ENCODE results near the gene EOGT.

Gene EOGT

DNA sequence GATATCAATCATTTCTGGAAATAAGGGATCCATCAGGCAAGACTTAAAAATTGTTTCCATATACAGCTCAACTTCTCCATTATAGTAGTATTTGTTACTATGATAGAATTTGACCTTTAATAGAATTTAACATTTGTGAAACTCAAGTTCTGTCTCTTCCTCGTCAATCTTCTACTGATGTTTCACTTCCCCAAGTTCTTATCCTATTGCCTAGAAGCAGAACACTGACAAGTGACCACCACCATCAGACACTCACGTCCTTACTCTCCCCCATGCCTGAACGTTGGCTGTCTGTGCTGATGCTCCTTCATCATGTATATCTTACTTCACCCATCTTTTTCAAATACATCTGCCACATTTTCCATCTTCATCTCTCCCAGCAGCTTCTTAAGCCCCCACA lies 54.6 kb downstream of the EOGT start:
- DNase-seq (ENCODE audit: low spot score): no peak
- TF ChIP-seq, protein P1, sequence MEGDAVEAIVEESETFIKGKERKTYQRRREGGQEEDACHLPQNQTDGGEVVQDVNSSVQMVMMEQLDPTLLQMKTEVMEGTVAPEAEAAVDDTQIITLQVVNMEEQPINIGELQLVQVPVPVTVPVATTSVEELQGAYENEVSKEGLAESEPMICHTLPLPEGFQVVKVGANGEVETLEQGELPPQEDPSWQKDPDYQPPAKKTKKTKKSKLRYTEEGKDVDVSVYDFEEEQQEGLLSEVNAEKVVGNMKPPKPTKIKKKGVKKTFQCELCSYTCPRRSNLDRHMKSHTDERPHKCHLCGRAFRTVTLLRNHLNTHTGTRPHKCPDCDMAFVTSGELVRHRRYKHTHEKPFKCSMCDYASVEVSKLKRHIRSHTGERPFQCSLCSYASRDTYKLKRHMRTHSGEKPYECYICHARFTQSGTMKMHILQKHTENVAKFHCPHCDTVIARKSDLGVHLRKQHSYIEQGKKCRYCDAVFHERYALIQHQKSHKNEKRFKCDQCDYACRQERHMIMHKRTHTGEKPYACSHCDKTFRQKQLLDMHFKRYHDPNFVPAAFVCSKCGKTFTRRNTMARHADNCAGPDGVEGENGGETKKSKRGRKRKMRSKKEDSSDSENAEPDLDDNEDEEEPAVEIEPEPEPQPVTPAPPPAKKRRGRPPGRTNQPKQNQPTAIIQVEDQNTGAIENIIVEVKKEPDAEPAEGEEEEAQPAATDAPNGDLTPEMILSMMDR (IDR thresholded peaks at IDR 0.05; ENCODE audit: extremely low read depth, missing control alignments): no peak

DNA sequence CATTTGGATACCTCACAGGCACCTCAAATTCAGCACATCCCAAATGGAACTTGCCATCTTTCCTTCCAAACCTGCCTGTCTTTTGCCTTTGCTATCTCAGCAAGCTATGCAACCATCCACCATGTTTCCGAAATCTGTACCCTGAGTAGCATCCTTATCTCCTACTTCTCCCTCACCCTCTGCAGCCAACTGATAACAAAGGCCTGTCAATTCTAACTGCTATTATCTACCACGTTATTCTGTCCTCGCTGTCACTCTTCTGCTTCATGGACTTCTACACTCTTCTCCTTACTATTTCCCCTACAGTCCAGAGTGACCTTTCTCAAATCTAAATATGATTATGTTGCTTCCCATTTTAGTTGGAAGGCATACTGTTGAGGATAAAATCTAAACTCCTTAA lies 55.6 kb downstream of the EOGT start:
- TF ChIP-seq, protein P1 (IDR thresholded peaks at IDR 0.05; ENCODE audit: extremely low read depth, missing control alignments): no peak
- DNase-seq (ENCODE audit: low spot score): no peak

DNA sequence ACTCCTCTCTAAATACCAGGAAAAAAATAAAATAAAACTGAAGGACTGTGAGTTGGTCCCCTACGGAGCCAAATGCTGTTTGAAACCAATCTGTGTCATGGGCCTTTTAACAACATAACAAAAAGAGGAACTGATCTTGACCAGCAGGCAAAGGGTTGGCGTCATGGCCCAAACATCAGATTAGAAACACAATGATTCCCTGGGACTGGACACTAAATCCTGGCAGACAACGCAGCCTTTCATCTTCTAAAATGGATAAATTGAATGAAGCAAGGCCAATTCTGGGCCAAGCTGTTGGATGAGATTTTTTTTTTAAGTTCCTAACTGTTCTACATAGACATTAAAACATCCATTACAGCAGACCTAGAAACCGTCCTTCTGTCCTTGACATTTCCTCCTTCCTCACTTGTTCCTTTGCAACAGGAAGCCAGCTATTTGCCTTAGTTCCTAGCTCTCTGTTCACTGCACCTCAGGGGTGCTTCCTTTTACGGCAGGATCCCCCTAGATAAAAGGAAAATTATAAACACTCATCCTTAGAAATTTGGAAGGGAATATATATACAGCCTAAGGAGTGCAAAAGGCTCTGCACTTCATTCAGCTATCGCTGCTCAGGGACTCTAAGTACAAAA lies 59.6 kb downstream of the EOGT start:
- TF ChIP-seq, protein P1 (IDR thresholded peaks at IDR 0.05; ENCODE audit: extremely low read depth, missing control alignments): no peak
- DNase-seq (ENCODE audit: low spot score): no peak

DNA sequence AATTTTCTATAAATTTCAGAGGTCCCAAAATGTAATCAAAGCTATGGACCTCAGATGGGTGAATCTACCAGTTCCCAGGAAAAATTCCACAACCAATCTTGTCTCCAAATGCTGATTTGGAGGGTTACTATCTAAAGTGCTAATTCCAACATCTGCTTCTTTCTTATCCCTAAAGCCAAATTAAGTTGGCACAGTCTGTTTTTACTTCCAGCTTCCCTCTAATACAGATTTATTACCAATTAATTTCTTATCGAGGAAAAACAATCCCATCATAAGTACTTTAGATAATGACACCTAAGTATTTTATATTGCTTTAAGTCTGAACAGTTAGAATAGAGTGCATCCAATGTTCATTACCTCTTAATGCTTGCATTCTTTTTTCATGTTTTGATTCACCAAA lies 68.3 kb downstream of the EOGT start:
- no peak for DNase-seq (ENCODE audit: low spot score)
- TF ChIP-seq, protein P1 (IDR thresholded peaks at IDR 0.05; ENCODE audit: extremely low read depth, missing control alignments): no peak

DNA sequence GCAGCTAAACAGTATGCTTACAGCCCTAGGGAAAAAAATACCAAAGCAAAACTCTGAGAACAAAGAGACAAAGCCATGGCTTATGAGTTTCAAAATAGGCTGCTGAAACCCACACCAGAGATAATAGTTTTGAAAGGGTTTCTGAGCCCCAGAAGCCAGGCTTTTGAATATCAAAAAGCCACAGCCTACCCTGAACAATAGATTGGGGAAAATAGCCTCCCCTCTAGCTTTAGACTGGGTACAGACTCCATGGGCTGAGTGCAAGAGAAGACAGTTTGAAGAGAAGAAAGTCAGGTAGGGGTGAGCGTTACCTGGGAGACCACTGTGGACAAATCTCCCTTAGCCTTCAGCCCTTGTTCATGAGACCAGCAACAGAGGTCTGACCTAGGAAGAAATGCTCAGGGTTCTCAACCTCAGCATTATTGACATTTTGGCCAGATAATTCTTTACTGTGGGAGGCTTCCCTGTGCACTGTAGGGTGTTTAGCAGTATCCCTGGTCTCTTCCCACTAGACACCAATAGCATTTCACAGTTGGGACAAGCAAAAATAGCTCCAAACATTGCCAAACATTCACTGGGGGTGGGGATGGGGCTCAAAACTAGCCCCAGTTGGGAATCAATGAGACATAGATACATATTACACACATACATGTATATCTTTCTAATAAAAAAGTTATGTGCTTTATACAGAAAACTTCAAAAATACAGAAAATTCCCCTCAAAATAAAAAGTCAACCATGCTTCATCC lies 69.6 kb downstream of the EOGT start:
- TF ChIP-seq, protein P1 (IDR thresholded peaks at IDR 0.05; ENCODE audit: extremely low read depth, missing control alignments): no peak
- DNase-seq (ENCODE audit: low spot score): no peak

DNA sequence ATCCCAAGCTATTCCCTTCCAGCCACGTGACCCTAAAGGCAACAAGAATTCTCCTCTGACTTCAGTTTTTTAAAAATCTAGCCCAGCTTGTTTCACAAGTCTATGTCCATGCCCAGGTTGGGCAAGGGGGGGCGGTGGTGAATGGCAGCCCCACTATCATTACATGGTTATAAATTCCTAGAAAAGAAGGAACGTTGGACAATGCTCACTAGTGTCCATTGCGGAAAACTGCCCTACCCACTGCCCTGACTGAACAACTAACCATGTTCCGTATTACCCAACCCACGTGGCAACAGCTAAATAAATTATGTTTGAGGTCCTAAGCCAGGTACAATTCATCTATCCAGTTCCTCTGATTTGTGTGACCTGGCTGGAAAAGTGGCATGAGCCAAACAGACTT lies 72.4 kb downstream of the EOGT start:
- DNase-seq (ENCODE audit: low spot score): no peak
- TF ChIP-seq, protein P1 (IDR thresholded peaks at IDR 0.05; ENCODE audit: extremely low read depth, missing control alignments): no peak

DNA sequence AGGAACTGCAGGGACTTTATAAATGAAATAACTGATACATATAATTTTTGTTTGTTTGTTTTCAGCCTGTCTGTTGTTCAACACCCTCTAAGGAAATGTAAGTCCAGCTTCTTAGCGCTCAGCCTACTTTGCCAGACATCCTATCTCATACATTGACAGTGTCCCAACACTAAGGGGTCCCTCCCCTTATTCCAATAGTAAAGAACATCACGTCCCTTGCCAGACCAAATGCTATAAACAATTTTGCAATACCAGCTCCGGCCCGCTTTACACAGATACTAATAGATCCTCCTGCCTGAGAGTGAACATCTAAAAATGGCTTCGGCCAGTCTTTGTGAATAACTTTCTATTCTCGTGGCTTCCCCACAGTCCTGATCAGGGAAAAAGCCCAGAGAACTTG lies 76.6 kb downstream of the EOGT start:
- DNase-seq (ENCODE audit: low spot score): no peak
- TF ChIP-seq, protein P1 (IDR thresholded peaks at IDR 0.05; ENCODE audit: extremely low read depth, missing control alignments): no peak
